Suprapubic skin (tissue), 3 donors: ENCODE measurements around the gene SYF2.

Source experiments
- POLR2A ChIP-seq, 2 donors: fragments of 450-650 bp; IDR thresholded peaks; one replicate each; pipeline ENCODE4 v1.6.1; 2017; ENCODE audit warnings: antibody characterized with exemption in 2 of 2, mild to moderate bottlenecking in 2 of 2, moderate library complexity in 2 of 2
- TF ChIP-seq, protein P1 (sequence below), 2 donors: fragments of 200-600 bp in 1 of 2; fragments of 450-650 bp in 1 of 2; sonication (generic) in 1 of 2; IDR thresholded peaks; one replicate each; pipeline ENCODE4 v1.5.1; 2016 to 2019; ENCODE audit warnings: antibody characterized with exemption in 2 of 2, mild to moderate bottlenecking in 1 of 2, moderate library complexity in 1 of 2

DNA sequence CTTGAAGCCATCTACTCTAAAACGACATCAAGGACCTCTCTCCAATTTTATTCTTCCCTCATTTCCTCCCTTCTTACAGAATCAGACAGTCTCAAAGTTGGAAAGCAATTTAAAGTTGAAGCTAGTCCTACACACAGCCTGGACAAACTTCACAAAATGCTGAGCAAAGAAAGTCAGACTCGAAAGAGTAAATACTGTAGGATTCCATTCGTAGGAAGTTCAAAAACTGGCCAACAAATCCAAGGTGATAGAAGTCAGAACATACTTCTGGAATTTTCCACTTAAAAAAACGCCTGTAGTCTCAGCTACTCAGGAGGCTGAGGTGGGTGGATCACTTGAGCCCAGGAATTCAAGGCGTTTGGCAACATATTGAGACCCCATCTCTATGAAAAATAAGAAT is 19.6 kb downstream of the SYF2 start:
- TF ChIP-seq, protein P1, sequence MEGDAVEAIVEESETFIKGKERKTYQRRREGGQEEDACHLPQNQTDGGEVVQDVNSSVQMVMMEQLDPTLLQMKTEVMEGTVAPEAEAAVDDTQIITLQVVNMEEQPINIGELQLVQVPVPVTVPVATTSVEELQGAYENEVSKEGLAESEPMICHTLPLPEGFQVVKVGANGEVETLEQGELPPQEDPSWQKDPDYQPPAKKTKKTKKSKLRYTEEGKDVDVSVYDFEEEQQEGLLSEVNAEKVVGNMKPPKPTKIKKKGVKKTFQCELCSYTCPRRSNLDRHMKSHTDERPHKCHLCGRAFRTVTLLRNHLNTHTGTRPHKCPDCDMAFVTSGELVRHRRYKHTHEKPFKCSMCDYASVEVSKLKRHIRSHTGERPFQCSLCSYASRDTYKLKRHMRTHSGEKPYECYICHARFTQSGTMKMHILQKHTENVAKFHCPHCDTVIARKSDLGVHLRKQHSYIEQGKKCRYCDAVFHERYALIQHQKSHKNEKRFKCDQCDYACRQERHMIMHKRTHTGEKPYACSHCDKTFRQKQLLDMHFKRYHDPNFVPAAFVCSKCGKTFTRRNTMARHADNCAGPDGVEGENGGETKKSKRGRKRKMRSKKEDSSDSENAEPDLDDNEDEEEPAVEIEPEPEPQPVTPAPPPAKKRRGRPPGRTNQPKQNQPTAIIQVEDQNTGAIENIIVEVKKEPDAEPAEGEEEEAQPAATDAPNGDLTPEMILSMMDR (IDR thresholded peaks at IDR 0.05), result no peak
- no peak for TF ChIP-seq POLR2A (IDR thresholded peaks at IDR 0.05)
